OCI-LY1 (cell line): ENCODE data around the gene DLGAP4.

ENCODE experiments used
- EZH2 ChIP-seq: fragments of 200-600 bp; sonication (generic), shearing (Covaris generic); IDR thresholded peaks from 2 replicates; pipeline ENCODE4 v1.8.0; 2017; ENCODE audit warnings: borderline replicate concordance, mixed run types, mild to moderate bottlenecking, antibody characterized with exemption, low read length, moderate library complexity, mixed read lengths
- TF ChIP-seq, protein P1 (sequence below): fragments of 200-600 bp; sonication (generic), shearing (Covaris generic); IDR thresholded peaks from 2 replicates; pipeline ENCODE4 v1.5.1; 2017; ENCODE audit warnings: mild to moderate bottlenecking, antibody characterized with exemption, low read length, moderate library complexity, mixed read lengths

DNA sequence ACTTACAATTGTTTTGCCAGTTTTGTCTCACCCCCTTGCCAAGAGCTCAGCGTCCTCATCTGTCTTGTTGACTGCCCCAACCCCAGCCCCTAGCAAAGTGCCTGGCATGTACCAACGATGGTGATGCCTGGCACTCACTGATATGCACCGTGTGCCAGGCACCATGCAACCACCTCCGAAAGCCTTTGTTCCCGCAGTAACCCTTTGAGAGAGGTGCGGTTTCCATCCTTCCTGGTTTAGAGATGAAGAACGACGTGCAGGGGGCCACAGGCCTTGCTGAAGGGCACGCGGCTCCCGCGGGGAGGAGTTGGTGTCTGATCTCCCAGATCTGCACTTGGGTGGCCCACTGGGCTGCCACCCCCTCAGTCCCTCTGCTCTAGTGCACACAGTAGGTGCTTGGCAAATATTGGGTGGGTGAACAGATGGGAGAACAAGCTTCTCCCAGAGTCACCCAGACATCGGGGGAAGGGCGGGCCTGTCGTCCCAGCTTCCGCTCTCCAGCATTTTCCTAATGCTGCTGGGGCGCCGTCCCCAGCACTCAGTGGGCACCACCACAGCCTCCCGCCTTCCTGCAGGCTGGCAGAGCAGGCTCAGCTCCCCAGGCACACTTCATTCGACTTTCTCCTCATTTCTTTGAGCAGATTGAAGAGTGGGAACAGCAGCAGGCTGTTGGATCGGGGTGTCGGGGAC is 35.3 kb downstream of the DLGAP4 start:
- no peak for TF ChIP-seq EZH2
- TF ChIP-seq, protein P1, sequence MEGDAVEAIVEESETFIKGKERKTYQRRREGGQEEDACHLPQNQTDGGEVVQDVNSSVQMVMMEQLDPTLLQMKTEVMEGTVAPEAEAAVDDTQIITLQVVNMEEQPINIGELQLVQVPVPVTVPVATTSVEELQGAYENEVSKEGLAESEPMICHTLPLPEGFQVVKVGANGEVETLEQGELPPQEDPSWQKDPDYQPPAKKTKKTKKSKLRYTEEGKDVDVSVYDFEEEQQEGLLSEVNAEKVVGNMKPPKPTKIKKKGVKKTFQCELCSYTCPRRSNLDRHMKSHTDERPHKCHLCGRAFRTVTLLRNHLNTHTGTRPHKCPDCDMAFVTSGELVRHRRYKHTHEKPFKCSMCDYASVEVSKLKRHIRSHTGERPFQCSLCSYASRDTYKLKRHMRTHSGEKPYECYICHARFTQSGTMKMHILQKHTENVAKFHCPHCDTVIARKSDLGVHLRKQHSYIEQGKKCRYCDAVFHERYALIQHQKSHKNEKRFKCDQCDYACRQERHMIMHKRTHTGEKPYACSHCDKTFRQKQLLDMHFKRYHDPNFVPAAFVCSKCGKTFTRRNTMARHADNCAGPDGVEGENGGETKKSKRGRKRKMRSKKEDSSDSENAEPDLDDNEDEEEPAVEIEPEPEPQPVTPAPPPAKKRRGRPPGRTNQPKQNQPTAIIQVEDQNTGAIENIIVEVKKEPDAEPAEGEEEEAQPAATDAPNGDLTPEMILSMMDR: no peak
